Panc1 (cell line): ENCODE measurements around the gene STK11IP.

Source experiments
- POLR2AphosphoS5 ChIP-seq: IDR thresholded peaks from 2 replicates; pipeline ENCODE4 v1.6.1; 2012; ENCODE audit warnings: mild to moderate bottlenecking, low read depth, low read length, moderate library complexity
- REST ChIP-seq, 2 experiments: IDR thresholded peaks; 2 replicates each; pipeline ENCODE4 v1.6.1; 2011 to 2012; ENCODE audit warnings: low read depth in 2 of 2, control low read depth in 1 of 2, low read length in 1 of 2, mild to moderate bottlenecking in 1 of 2, moderate library complexity in 1 of 2; ENCODE audit not compliant: insufficient read depth in 1 of 2
- TCF7L2 ChIP-seq: IDR thresholded peaks from 2 replicates; pipeline ENCODE4 v1.6.1; 2011; ENCODE audit warnings: mild to moderate bottlenecking, low read depth, low read length, inconsistent platforms
- TF ChIP-seq, protein P1 (sequence below): fragments of 450-650 bp; IDR thresholded peaks from 2 replicates; pipeline ENCODE4 v1.5.1; 2017; ENCODE audit warnings: mild to moderate bottlenecking

GRCh38 chr2:219630770-219631405 lies 33.2 kb downstream of the STK11IP start:
- TF ChIP-seq, protein P1, sequence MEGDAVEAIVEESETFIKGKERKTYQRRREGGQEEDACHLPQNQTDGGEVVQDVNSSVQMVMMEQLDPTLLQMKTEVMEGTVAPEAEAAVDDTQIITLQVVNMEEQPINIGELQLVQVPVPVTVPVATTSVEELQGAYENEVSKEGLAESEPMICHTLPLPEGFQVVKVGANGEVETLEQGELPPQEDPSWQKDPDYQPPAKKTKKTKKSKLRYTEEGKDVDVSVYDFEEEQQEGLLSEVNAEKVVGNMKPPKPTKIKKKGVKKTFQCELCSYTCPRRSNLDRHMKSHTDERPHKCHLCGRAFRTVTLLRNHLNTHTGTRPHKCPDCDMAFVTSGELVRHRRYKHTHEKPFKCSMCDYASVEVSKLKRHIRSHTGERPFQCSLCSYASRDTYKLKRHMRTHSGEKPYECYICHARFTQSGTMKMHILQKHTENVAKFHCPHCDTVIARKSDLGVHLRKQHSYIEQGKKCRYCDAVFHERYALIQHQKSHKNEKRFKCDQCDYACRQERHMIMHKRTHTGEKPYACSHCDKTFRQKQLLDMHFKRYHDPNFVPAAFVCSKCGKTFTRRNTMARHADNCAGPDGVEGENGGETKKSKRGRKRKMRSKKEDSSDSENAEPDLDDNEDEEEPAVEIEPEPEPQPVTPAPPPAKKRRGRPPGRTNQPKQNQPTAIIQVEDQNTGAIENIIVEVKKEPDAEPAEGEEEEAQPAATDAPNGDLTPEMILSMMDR = no peak
- TF ChIP-seq REST (IDR thresholded peaks at IDR 0.05; ENCODE audit: insufficient read depth in 1 of 2, low read depth in 2 of 2, low read length in 1 of 2) (no peak), POLR2AphosphoS5 (no peak), TCF7L2 (no peak)
